Activated CD4-positive, alpha-beta T cell treated with anti-CD3 and anti-CD28 coated beads, Interleukin-2, Interleukin-6, amounts not matched to agents 100 ng/mL and 50 ng/mL, durations not matched to agents 16 hours and 8 hours (primary cell): ENCODE results near the gene S100A2.
A peak's percentile ranks its signal among the peaks of the same experiment; 100 is the strongest.
"Not testable (repeated sequence)": the region's sequence is repeated elsewhere in the genome, so short reads cannot be mapped to it uniquely, and the experiment has no call there.

Experiments
- DNase-seq: peaks from one replicate; pipeline ENCODE4 v3.0.0-alpha.2; 2020

The S100A2 gene

GRCh38 chr1:153588033-153588432, 22.4 kb upstream of the S100A2 start:
- not testable (repeated sequence) for DNase-seq

GRCh38 chr1:153587314-153587713, 21.7 kb upstream of the S100A2 start:
- no peak for DNase-seq

DNA sequence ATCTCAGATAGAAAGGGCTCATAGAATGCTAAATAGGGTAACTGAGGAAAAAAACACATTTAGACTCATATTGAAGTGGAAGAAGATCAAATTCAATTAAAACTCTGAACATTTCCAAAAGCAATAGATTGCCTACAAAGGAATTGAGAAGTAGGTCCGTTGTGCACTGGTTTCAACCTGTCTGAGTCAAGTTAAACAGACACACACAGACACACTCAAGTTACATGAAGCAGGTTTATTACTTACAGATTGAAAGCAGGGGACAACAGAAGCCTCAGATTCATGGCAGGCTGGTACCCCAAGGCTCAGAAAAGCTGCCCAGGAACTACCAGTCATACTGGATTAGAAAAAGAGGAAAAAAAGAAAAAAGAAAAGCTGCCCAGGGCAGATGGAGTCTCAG, 20.7 kb upstream of the S100A2 start:
- no peak for DNase-seq

GRCh38 chr1:153585006-153585405, 19.4 kb upstream of the S100A2 start:
- no peak for DNase-seq

DNA sequence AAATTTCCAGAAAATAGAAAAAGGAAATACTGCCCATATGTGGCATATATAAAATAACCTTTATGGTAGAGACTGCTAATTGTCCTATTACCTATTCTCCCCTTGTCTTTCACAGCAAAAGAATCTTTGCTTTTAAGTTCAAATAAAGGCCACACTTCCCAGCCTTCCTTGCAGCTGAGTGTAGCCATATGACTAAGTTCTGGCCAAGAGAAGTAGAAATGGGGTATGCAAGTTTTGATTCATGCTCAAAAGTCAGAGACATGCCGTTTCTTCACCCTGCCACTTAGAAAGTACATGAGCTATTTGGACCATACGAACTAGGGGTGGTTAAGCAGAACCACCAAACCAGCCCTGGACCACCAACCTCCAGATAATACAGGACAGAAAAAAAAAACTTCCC, 18.3 kb upstream of the S100A2 start:
- no peak for DNase-seq

DNA sequence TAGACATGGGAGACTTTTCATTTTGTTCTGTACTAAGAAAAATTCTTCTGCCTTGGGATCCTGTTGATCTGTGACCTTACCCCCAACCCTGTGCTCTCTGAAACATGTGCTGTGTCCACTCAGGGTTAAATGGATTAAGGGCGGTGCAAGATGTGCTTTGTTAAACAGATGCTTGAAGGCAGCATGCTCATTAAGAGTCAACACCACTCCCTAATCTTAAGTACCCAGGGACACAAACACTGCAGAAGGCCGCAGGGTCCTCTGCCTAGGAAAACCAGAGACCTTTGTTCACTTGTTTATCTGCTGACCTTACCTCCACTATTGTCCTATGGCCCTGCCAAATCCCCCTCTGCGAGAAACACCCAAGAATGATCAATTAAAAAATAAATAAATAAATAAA, 17.9 kb upstream of the S100A2 start:
- not testable (repeated sequence) for DNase-seq

DNA sequence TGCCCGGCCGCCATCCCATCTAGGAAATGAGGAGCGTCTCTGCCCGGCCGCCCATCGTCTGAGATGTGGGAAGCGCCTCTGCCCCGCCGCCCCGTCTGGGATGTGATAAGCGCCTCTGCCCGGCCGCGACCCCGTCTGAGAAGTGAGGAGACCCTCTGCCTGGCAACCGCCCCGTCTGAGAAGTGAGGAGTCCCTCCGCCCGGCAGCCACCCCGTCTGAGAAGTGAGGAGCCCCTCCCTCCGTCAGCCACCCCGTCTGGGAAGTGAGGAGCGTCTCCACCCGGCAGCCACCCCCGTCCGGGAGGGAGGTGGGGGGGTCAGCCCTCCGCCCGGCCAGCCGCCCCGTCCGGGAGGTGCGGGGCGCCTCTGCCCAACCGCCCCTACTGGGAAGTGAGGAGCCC, 17.2 kb upstream of the S100A2 start:
- DNase-seq: not testable (repeated sequence)

- DNase-seq: no peak
Measured at GRCh38 chr1:153578936-153579335, 13.3 kb upstream of the S100A2 start.

- DNase-seq: no peak
Measured at GRCh38 chr1:153578490-153578889, 12.8 kb upstream of the S100A2 start.

DNA sequence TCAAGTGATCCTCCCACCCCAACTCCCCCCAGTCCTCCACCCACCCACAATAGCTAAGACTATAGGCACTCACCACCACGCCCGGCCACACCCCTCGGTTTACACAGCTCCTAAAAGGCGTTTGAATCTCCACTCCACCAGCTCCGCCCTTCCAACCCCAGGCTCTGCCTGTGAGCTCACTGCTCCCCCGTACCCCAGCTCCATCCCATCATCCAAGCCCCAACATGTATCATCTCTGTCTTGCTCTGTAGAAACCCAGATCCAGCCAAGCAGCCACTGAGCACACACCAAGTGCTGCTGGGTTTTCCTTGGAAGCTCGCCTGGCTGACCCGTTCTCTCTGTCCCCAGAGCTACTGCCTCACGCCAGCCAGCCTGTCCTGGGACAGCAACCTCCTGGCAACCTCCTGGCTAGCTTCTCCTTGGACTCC, 12.0 kb upstream of the S100A2 start:
- no peak for DNase-seq

GRCh38 chr1:153577138-153577537, 11.5 kb upstream of the S100A2 start:
- no peak for DNase-seq

DNA sequence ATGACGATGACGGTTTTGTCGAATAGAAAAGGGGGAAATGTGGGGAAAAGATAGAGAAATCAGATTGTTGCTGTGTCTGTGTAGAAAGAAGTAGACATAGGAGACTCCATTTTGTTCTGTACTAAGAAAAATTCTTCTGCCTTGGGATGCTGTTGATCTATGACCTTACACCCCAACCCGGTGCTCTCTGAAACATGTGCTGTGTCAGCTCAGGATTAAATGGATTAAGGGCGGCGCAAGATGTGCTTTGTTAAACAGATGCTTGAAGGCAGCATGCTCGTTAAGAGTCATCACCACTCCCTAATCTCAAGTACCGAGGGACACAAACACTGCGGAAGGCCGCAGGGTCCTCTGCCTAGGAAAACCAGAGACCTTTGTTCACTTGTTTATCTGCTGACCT, 9.9 kb upstream of the S100A2 start:
- DNase-seq: not testable (repeated sequence)

DNA sequence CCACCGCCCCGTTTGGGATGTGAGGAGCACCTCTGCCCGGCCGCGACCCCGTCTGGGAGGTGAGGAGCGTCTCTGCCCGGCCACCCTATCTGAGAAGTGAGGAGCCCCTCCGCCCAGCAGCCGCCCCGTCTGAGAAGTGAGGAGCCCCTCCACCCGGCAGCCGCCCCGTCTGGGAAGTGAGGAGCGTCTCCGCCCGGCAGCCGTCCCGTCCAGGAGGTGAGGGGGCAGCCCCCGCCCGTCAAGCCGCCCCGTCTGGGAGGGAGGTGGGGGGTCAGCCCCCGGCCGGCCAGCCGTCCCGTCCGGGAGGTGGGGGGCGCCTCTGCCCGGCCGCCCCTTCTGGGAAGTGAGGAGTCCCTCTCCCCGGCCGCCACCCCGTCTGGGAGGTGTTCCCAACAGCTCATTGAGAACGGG, 9.4 kb upstream of the S100A2 start:
- DNase-seq: not testable (repeated sequence)

DNA sequence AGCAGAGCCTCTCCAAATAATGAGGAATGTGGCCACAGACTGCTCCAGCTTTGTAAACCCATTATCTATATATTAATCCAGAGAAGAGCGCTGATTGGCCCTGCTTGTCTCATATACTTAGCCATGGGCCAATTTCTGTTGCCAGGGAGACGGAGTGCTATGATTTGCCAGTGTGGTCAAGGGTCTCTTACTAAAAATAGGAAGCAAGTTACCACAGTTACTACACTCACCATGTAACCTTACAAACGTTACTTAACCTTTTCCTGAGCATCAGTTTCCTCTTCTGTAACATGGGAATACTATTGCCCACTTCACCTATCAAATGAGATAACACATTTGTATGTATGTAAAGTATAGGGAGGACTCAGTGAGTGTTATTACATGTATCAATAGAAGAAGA, 7.7 kb upstream of the S100A2 start:
- DNase-seq: no peak

- peak; percentile 83 for DNase-seq
Measured at GRCh38 chr1:153572569-153573015, 6.9 kb upstream of the S100A2 start.

- no peak for DNase-seq
Measured at GRCh38 chr1:153571706-153572105, 6.1 kb upstream of the S100A2 start.

DNA sequence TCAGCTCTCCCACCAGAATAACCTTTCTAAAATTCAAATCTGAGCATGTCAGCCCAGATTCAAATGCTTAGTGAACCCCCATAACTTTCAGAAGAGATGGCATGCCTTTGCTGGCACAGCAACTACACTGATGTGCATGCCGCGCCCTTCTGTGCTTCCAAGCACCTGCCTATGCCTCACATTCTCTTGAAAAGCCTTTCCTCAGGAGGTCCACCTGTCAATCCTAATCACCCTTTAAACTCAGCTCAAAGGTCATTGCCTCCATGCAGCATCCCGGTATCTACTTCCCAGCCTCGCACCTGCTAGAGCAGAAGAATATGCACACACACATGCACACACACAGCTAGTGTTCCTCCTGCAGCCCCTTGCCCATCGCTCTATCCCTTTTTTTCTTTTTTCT, 5.2 kb upstream of the S100A2 start:
- DNase-seq: no peak

DNA sequence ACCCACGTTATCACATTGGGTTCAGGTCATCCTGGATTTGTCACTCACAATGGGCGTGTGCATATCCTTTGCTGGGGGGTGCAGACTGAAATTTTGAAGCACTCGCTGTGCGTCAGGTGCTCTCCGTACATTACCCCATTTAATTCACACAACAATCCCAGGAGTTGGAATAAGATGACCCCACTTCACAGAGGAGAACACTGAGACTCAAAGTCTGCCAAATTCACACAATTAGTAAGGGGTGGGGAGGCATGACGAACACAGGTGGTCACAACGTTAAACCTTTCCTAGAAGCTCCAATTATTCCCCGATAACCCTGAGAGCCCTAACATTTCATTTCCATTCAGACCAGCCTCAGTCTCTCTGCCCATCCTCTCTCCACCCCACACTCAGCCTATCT, 3.8 kb upstream of the S100A2 start:
- no peak for DNase-seq

- DNase-seq: peak; percentile 91
Measured at GRCh38 chr1:153568367-153569099, 2.9 kb upstream of the S100A2 start.

GRCh38 chr1:153567621-153568366, 2.1 kb upstream of the S100A2 start:
- DNase-seq: peak; percentile 61

GRCh38 chr1:153566414-153567371, 1.0 kb upstream of the S100A2 start:
- peak; percentile 96 for DNase-seq

- DNase-seq: no peak
Measured at GRCh38 chr1:153563991-153564390, 1.7 kb downstream of the S100A2 start.

- no peak for DNase-seq
Measured at GRCh38 chr1:153563483-153563901, 2.2 kb downstream of the S100A2 start.
